ENCODE results near the gene GPR17.

GPR17 gene
- total RNA-seq: 0 reads per million in 3 donors

DNA sequence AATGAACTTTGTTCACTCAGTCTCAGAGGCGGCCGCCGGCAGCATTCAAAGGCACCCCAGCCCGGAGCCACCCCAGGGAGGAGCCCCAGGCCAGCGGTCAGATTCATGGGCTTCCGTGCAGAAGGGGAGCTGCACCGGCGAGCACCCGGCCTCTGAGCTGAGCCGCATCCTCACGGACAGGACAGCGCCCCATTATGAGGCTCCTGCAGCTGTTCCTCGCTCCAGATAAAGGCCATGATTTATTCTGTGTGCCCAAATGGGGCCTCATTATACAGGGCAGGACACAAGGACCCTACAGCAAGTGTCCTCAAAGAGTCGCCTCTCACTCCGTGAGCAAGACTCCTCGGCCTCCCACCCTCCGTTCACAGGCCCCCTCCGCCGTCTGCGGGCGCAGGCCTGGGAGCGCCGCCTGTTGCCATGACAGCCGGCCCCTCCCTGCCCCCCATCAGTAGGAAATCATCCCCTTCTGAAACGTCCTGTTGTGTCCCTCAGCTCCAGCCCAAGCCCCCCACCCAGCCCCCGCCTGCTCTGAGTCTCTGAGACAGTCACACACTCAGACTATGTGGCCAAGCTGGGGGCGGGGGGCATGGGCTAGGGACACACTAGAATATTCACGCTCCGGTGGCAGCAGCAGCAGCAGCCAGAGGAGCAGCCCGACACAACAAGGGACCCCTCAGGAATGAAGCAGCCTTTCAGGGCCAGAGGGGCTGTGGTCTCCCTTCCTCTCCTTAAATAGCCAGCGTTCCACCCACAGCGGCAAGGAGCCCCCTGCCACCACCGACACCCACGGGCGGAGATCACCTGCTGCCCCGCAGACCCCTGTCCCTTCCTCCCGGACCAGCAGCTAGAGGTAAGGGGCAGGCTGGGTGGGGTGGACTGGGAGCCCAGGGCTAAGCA is at the start of gene GPR17:
TSS of gene GPR17 (plus strand) at position 759 of the 897 bp plus-strand sequence. CDS start 4,583 bp downstream, outside the sequence.
- no peak within 1 kb of the TSS for H3K4me3 ChIP-seq (ENCODE audit: insufficient read depth, low read depth, low read length, poor library complexity, severe bottlenecking)
- H3K9me3 ChIP-seq (ENCODE audit: control insufficient read depth, low read length): no peaks in the 10 kb centered on the region
- H3K36me3 ChIP-seq (ENCODE audit: control insufficient read depth, insufficient read depth, low read length): no peaks in the 10 kb centered on the region
- no peaks in the 10 kb centered on the region for H3K27me3 ChIP-seq (replicated peaks; ENCODE audit: control insufficient read depth, insufficient read depth, low read length, poor library complexity, severe bottlenecking)
- H3K4me1 ChIP-seq (ENCODE audit: control insufficient read depth, insufficient read depth, low read length, poor library complexity, severe bottlenecking): peaks cover 29% of the 10 kb centered on the region
- DNase-seq: no peak
- H3K27ac ChIP-seq (ENCODE audit: insufficient read depth, low read length, poor library complexity, severe bottlenecking): no peak within 1 kb of the TSS

- H3K4me1 ChIP-seq (ENCODE audit: control insufficient read depth, insufficient read depth, low read length, poor library complexity, severe bottlenecking): no peaks in the 10 kb centered on the region
- no peak overlapping the region for H3K4me3 ChIP-seq (ENCODE audit: insufficient read depth, low read depth, low read length, poor library complexity, severe bottlenecking)
- no peak overlapping the region for H3K27ac ChIP-seq (ENCODE audit: insufficient read depth, low read length, poor library complexity, severe bottlenecking)
- no peaks in the 10 kb centered on the region for H3K36me3 ChIP-seq (ENCODE audit: control insufficient read depth, insufficient read depth, low read length)
- no peaks in the 10 kb centered on the region for H3K9me3 ChIP-seq (ENCODE audit: control insufficient read depth, low read length)
- no peaks in the 10 kb centered on the region for H3K27me3 ChIP-seq (replicated peaks; ENCODE audit: control insufficient read depth, insufficient read depth, low read length, poor library complexity, severe bottlenecking)
- no peak for DNase-seq
Measured at GRCh38 chr2:127596311-127597045, 49.5 kb upstream of the GPR17 start.

- Histone ChIP-seq H3K9me3 (ENCODE audit: control insufficient read depth, low read length) (no peaks in the 10 kb centered on the region), H3K27ac (ENCODE audit: insufficient read depth, low read length, poor library complexity, severe bottlenecking) (no peak overlapping the region), H3K36me3 (ENCODE audit: control insufficient read depth, insufficient read depth, low read length) (no peaks in the 10 kb centered on the region), H3K27me3 (replicated peaks; ENCODE audit: control insufficient read depth, insufficient read depth, low read length, poor library complexity, severe bottlenecking) (no peaks in the 10 kb centered on the region), H3K4me3 (ENCODE audit: insufficient read depth, low read depth, low read length, poor library complexity, severe bottlenecking) (no peak overlapping the region), H3K4me1 (ENCODE audit: control insufficient read depth, insufficient read depth, low read length, poor library complexity, severe bottlenecking) (no peaks in the 10 kb centered on the region)
- no peak for DNase-seq
Measured at GRCh38 chr2:127597046-127597983, 48.6 kb upstream of the GPR17 start.

DNA sequence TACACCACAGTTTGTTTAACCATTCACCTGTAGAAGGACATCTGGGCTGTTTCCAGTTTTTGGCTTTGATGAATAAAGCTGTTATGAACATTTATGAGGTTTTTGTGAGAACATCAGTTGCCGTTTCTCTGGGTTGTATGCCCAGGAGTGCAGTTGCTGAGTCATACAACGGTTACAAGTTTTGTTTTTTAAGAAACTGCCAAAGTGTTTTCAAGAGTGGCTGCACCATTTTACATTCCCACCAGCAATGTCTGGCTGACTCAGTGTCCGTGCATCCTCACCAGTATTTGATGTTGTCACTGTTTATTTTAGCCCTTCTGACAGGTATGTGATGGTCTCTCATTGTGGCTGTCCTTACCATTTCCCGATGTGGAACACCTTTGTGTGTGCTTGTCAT is 48.0 kb upstream of the GPR17 start:
- Histone ChIP-seq H3K4me1 (ENCODE audit: control insufficient read depth, insufficient read depth, low read length, poor library complexity, severe bottlenecking) (no peaks in the 10 kb centered on the region), H3K4me3 (ENCODE audit: insufficient read depth, low read depth, low read length, poor library complexity, severe bottlenecking) (no peak overlapping the region), H3K27me3 (replicated peaks; ENCODE audit: control insufficient read depth, insufficient read depth, low read length, poor library complexity, severe bottlenecking) (no peaks in the 10 kb centered on the region), H3K27ac (ENCODE audit: insufficient read depth, low read length, poor library complexity, severe bottlenecking) (no peak overlapping the region), H3K36me3 (ENCODE audit: control insufficient read depth, insufficient read depth, low read length) (no peaks in the 10 kb centered on the region), H3K9me3 (ENCODE audit: control insufficient read depth, low read length) (no peaks in the 10 kb centered on the region)
- DNase-seq: no peak

DNA sequence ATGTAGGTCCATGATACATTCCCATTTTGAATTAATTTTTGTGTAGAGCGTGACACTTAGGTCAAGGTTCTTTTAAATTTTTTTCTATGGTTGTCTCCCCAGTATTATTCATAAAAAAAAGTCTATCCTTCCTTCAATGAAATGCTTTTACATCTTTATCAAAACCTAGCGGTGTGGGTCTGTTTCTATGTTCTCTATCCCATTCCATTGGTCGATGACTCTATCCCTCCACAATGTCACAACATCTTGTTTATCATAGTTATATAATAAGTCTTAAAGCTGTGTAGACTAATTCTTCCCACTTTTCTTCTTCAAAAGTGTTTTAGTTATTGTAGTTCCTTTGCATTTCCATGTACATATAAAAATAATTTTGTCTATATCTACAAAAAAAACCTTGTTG is 47.2 kb upstream of the GPR17 start:
- no peak for DNase-seq
- no peaks in the 10 kb centered on the region for H3K27me3 ChIP-seq (replicated peaks; ENCODE audit: control insufficient read depth, insufficient read depth, low read length, poor library complexity, severe bottlenecking)
- H3K4me1 ChIP-seq (ENCODE audit: control insufficient read depth, insufficient read depth, low read length, poor library complexity, severe bottlenecking): no peaks in the 10 kb centered on the region
- H3K4me3 ChIP-seq (ENCODE audit: insufficient read depth, low read depth, low read length, poor library complexity, severe bottlenecking): no peak overlapping the region
- no peak overlapping the region for H3K27ac ChIP-seq (ENCODE audit: insufficient read depth, low read length, poor library complexity, severe bottlenecking)
- no peaks in the 10 kb centered on the region for H3K36me3 ChIP-seq (ENCODE audit: control insufficient read depth, insufficient read depth, low read length)
- no peaks in the 10 kb centered on the region for H3K9me3 ChIP-seq (ENCODE audit: control insufficient read depth, low read length)

- no peaks in the 10 kb centered on the region for H3K4me1 ChIP-seq (ENCODE audit: control insufficient read depth, insufficient read depth, low read length, poor library complexity, severe bottlenecking)
- H3K9me3 ChIP-seq (ENCODE audit: control insufficient read depth, low read length): no peaks in the 10 kb centered on the region
- DNase-seq: no peak
- no peaks in the 10 kb centered on the region for H3K36me3 ChIP-seq (ENCODE audit: control insufficient read depth, insufficient read depth, low read length)
- H3K27ac ChIP-seq (ENCODE audit: insufficient read depth, low read length, poor library complexity, severe bottlenecking): no peak overlapping the region
- no peak overlapping the region for H3K4me3 ChIP-seq (ENCODE audit: insufficient read depth, low read depth, low read length, poor library complexity, severe bottlenecking)
- no peaks in the 10 kb centered on the region for H3K27me3 ChIP-seq (replicated peaks; ENCODE audit: control insufficient read depth, insufficient read depth, low read length, poor library complexity, severe bottlenecking)
Measured at GRCh38 chr2:127599211-127599610, 46.7 kb upstream of the GPR17 start.

DNA sequence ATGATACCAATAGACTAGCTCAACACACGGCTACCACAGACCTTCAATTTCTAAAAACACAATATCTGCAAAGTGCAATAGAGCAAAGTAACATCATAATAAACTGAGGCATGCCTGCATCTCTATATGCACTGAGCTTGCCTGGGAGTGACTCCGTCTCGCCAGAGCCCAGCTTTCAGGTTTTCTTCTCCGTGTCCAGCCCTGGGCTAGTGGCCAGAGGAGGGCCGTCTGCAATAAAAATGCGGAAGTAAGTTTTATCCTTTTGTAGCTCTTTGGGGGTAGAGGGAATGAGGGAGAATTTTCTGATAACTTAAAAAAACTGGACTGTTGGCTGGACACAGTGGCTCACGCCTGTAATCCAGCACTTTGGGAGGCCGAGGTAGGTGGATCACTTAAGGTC is 41.0 kb upstream of the GPR17 start:
- no peaks in the 10 kb centered on the region for H3K36me3 ChIP-seq (ENCODE audit: control insufficient read depth, insufficient read depth, low read length)
- no peak overlapping the region for H3K27ac ChIP-seq (ENCODE audit: insufficient read depth, low read length, poor library complexity, severe bottlenecking)
- DNase-seq: no peak

GRCh38 chr2:127605691-127606263 is 40.2 kb upstream of the GPR17 start:
- Histone ChIP-seq H3K27me3 (replicated peaks; ENCODE audit: control insufficient read depth, insufficient read depth, low read length, poor library complexity, severe bottlenecking) (no peaks in the 10 kb centered on the region), H3K9me3 (ENCODE audit: control insufficient read depth, low read length) (no peaks in the 10 kb centered on the region), H3K4me3 (ENCODE audit: insufficient read depth, low read depth, low read length, poor library complexity, severe bottlenecking) (no peak overlapping the region), H3K27ac (ENCODE audit: insufficient read depth, low read length, poor library complexity, severe bottlenecking) (no peak overlapping the region), H3K36me3 (ENCODE audit: control insufficient read depth, insufficient read depth, low read length) (no peaks in the 10 kb centered on the region), H3K4me1 (ENCODE audit: control insufficient read depth, insufficient read depth, low read length, poor library complexity, severe bottlenecking) (no peaks in the 10 kb centered on the region)
- DNase-seq: no peak

More for the DNA sequence above, 41.0 kb upstream of the GPR17 start:
- H3K27me3 ChIP-seq (replicated peaks; ENCODE audit: control insufficient read depth, insufficient read depth, low read length, poor library complexity, severe bottlenecking): no peaks in the 10 kb centered on the region
- H3K4me3 ChIP-seq (ENCODE audit: insufficient read depth, low read depth, low read length, poor library complexity, severe bottlenecking): no peak overlapping the region
- no peaks in the 10 kb centered on the region for H3K4me1 ChIP-seq (ENCODE audit: control insufficient read depth, insufficient read depth, low read length, poor library complexity, severe bottlenecking)
- H3K9me3 ChIP-seq (ENCODE audit: control insufficient read depth, low read length): no peaks in the 10 kb centered on the region

DNA sequence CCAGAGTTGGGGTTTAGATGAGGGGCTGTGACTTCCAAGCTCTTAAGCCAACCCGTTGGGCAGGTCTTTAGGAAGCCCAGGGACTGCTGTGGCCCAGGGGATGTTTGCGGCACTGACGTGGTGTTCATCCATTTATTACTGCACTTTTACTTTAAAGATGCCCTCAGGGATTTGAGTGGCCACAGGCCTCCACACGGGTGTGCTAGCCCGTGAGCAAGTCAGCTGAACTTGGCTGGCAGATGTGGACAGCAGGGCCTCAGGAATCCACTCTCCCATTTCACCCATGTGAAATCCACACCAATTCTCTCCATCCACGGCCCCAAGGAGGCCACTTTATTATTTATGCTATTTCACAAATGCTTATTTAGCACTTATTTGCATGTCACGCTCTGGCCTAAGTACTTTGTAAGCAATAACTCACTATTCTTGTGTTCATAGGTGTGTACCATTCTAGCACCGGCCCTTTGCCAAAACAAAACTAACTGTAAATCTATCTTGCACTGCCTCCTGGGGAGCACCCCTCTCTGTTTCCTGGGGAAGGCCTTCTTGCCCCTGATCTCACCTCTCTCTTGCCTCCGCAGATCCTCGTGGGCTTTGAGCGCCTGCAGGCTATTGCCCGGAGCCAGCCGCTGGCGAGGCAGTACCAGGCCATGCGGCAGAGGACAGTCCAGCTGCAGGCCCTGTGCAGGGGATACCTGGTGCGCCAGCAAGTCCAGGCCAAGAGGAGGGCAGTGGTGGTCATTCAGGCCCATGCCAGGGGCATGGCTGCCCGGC is 39.1 kb upstream of the GPR17 start:
- H3K4me1 ChIP-seq (ENCODE audit: control insufficient read depth, insufficient read depth, low read length, poor library complexity, severe bottlenecking): no peaks in the 10 kb centered on the region
- no peaks in the 10 kb centered on the region for H3K36me3 ChIP-seq (ENCODE audit: control insufficient read depth, insufficient read depth, low read length)
- no peaks in the 10 kb centered on the region for H3K27me3 ChIP-seq (replicated peaks; ENCODE audit: control insufficient read depth, insufficient read depth, low read length, poor library complexity, severe bottlenecking)
- H3K9me3 ChIP-seq (ENCODE audit: control insufficient read depth, low read length): no peaks in the 10 kb centered on the region
- DNase-seq: no peak
- no peak overlapping the region for H3K27ac ChIP-seq (ENCODE audit: insufficient read depth, low read length, poor library complexity, severe bottlenecking)
- H3K4me3 ChIP-seq (ENCODE audit: insufficient read depth, low read depth, low read length, poor library complexity, severe bottlenecking): no peak overlapping the region
